GM21786 (cell line): ENCODE data around the gene ZBTB7B.

Source experiments
- ATAC-seq: cut with Tn5 transposase; IDR thresholded peaks from one replicate; pipeline ENCODE4 v1.9.1; 2021; ENCODE audit not compliant: unreplicated experiment

The ZBTB7B gene

GRCh38 chr1:155053531-155054105 is 51.0 kb downstream of the ZBTB7B start:
- no peak for ATAC-seq

- no peak for ATAC-seq
Measured at GRCh38 chr1:155057104-155057503, 54.5 kb downstream of the ZBTB7B start.

GRCh38 chr1:155057788-155058211 is 55.2 kb downstream of the ZBTB7B start:
- no peak for ATAC-seq

- no peak for ATAC-seq
Measured at GRCh38 chr1:155060736-155061135, 58.1 kb downstream of the ZBTB7B start.

GRCh38 chr1:155061381-155062150 is 59.0 kb downstream of the ZBTB7B start:
- no peak for ATAC-seq

- ATAC-seq = no peak
Measured at GRCh38 chr1:155062151-155062686, 59.6 kb downstream of the ZBTB7B start.

- no peak for ATAC-seq
Measured at GRCh38 chr1:155062702-155063411, 60.3 kb downstream of the ZBTB7B start.

GRCh38 chr1:155063550-155064110 is 61.0 kb downstream of the ZBTB7B start, which contains the start of gene EFNA4:
Gene EFNA4 (plus strand): TSS chr1:155063740. CDS start chr1:155063824, 84 bp downstream.
- ATAC-seq = peak; percentile 64

GRCh38 chr1:155064111-155064831 is 61.7 kb downstream of the ZBTB7B start:
- ATAC-seq = no peak

GRCh38 chr1:155064832-155065429 is 62.3 kb downstream of the ZBTB7B start:
- ATAC-seq = no peak

GRCh38 chr1:155066777-155067176 is 64.2 kb downstream of the ZBTB7B start:
- ATAC-seq = no peak
